Measurements from ENCODE around the gene GDA.
"Not testable (repeated sequence)": the region's sequence is repeated elsewhere in the genome, so short reads cannot be mapped to it uniquely, and the experiment has no call there.

GDA gene

DNA sequence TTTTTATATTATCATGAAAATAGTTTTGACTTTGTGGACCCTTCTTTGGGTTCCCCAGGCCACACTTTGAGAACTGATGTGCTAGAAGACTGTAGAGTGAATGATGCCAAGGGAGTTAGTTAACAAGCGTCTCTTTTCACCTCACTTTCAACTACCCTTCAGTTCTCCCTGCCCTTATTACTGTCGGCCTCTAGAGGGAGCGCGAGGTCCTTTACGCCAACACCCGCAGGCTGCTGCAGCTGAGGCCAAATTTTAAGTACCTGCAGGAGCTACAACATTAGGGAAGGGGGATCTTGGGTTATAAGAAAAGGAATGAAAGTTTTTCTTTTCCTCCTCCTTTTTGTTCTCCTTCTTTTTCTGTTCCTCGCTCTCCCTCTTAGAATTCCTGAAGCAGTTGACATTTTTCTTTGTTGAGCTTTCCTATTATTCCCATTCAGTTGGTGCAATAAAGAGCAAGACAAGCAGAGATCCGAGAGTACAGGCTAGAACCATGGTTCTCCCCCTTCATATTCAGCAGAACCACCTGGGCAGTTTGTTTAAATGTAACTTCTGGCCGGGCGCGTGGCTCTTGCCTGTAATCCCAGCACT is 131.8 kb downstream of the GDA start:
- peak; percentile 57 for DNase-seq

DNA sequence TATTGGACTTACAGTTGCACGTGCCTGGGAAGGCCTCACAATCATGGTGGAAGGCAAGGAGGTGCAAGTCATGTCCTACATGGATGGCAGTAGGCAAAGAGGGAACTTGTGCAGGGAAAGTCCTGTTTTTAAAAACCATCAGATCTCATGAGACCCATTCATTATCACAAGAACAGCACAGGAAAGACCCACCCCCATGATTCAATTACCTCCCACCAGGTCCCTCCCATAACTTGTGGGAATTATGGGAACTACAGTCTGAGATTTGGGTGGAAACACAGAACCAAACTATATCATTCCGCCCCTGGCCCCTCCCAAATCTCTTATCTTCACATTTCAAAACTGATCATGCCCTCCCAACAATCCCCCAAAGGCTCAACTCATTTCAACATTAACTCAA is 140.2 kb downstream of the GDA start:
- DNase-seq: no peak

DNA sequence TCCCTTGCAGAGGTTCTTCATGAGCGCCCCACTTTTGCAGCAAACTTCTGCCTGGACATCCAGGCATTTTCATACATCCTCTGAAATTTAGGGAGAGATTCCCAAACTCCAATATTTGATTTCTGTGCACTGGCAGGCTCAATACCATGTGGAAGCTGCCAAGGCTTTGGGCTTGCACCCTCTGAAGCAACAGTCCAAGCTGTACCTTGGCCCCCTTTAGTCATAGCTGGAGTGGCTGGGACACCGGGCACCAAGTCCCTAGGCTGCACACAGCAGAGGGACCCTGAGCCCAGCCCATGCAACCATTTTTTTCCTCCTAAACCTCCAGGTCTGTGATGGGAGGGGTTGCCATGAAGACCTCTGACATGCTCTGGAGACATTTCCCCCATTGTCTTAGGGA is 141.1 kb downstream of the GDA start:
- no peak for DNase-seq

DNA sequence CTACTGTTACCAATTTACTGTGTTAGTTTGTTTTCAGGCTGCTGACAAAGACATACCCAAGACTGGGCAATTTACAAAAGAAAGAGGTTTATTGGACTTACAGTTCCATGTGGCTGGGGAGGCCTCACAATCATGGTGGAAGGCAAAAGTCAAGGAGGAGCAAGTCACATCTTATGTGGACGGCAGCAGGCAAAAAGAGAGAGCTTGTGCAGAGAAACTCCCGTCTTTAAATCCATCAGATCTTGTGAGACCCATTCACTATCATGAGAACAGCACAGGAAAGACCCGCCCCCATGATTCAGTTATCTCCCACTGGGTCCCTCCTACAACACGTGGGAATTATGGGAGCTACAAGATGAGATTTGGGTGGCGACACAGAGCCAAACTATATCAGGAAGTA is 142.3 kb downstream of the GDA start:
- not testable (repeated sequence) for DNase-seq

DNA sequence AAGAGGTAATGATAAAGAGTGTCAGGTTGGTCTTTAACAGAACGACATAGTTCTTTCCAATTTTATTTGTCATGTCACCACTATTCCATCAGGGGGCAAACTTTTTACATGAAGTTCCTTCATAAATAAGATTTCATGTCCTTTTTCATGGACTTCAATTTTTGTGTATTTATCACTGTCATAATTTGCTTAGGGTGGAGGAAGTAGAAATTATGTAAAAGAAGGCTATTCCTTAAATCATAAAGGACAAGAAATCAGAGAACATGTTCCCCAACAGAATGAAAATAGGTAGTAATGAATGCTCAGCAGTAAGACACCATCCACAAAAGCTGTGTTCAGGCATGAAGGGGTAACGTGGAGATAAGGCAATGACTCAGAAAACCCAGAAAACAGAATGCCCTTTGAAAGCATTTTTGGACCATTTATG is 143.0 kb downstream of the GDA start:
- DNase-seq: peak; percentile 19

DNA sequence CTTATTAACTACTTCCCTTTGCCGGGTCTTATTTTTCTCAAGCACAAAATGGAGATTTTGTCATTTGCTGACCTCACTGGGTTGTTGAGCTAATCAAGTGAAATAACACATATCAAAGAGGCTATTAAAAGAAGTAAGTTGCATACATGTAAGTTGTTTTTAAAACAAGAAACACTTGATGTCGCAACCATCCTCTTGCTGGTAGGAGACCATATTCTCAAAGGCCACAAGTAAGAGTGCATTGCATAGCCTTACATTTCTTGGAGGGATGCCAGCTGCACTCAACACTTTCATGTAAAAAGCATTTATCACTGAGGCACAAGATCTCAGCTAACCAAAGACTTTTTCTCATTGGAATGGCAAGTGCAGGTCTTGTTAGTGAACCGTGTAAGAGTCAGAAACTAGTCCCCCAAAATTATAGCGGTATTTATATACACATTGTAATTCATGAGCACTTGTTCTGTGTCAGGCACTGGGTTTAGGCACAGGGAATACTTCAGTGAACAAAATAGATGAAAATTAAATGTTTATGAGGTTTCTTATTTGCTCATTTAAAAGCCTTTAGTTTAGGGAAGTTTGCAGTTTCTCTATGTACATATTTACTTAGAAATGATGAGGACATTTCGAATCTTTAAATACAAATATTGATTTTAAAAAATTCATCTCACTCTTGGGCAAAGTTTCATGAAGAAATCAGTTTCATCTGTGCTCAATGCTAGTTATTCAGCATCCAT is 143.8 kb downstream of the GDA start:
- DNase-seq: no peak

DNA sequence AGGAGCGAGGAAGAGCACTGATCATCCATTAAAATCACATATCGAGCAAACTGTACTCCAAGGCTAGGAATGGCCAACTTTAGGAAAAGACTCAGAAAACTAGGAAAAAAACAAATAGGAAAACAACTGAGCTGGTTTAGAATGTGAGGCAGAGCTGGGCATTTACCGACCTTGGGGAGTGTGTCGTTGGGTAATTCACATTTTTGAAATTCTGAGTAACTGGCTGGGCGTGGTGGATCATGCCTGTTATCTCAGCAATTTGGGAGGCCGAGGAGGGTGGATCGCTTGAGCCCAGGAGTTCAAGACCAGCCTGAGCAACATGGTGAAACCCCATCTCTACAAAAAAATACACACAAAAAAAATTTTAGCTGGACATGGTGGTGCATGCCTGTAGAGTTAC is 145.7 kb downstream of the GDA start:
- DNase-seq: no peak

DNA sequence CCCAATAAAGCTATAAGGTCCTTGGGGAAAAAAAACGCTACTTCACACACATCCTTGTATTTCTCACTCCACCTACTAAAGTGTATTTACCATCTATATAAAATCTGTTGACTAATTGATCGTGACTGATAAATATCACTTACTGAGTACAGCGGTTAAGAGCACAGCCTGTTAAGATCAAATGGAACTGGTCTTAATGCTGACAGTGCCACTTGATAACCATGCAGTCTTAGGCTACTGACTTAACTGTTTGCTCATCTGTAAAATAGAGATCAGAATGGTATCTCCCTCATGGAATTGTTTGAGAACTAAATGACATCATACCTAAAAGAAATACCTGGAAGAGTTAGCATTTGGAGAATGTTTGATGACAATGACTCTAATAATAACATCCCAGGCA is 148.3 kb downstream of the GDA start:
- no peak for DNase-seq

DNA sequence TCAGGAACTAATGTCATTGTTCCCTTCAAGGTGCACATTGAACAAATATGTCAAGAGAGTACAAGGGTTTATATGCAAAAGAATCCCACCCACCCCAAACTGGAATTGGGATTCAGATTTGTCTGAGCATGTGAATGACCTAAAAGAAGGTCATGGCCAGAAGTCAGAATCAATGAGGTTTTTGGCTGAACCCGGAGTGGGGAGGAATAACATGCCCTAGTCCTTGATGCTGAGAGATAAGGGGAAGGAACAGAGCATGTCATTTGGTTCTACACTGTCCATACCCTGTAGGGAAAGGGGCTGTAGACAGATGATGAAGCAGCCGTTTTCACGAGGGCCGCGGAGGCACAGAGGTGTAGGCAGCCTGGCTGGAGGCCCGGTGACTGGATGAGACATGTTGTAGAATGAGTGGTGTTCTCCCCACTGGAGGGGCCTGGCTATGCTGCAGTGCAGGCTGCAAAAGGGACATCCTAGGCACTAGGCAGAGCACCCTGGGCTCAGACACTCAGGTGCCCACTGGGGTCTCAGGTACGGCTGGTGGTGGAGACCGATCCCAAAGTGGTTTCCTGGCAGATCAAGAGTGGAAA is 149.9 kb downstream of the GDA start:
- no peak for DNase-seq

DNA sequence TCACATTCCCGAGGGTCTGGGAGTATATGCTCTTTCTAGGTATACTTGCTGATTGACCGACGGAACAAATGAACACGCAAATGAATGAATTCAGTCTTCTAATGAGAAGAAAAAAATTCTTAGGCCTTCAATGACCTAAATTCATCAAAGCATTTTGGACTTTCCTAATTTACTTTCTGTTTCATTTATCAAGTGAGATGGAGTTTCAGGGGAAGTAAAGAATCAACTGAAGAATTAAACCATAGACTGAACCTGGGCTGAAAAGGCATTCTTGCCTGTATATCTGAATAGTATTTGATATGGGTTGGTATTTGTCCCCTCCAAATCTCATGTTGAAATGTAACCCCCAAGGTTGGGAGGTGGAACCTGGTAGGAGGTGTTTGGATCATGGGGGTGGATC is 151.6 kb downstream of the GDA start:
- DNase-seq: no peak

Measured in central memory CD4-positive, alpha-beta T cell (primary cell).